Esophagus muscularis mucosa (tissue), 4 donors: ENCODE data around the gene ITPR3.

Experiments
- CTCF ChIP-seq, 3 experiments: fragments of 200-600 bp in 2 of 3; fragments of 450-650 bp in 1 of 3; sonication (generic) in 2 of 3; IDR thresholded peaks; one replicate each; pipeline ENCODE4 v1.5.1; 2017 to 2019; ENCODE audit warnings: antibody characterized with exemption in 3 of 3, mild to moderate bottlenecking in 2 of 3, moderate library complexity in 1 of 3
- EP300 ChIP-seq: sonication (generic); formaldehyde crosslinking; IDR thresholded peaks from one replicate; pipeline ENCODE4 v1.6.1; 2017; ENCODE audit warnings: antibody characterized with exemption
- POLR2A ChIP-seq: fragments of 450-650 bp; IDR thresholded peaks from one replicate; pipeline ENCODE4 v1.6.1; 2017; ENCODE audit warnings: antibody characterized with exemption, moderate library complexity, mild to moderate bottlenecking, low read depth

- no peak for TF ChIP-seq CTCF (IDR thresholded peaks at IDR 0.05)
- TF ChIP-seq EP300 = no peak
- TF ChIP-seq POLR2A = no peak
These were observed 110.7 kb downstream of the ITPR3 start for GRCh38 chr6:33731751-33732282.
